GM10266 (cell line): ENCODE data around the gene SEMA4D.

Source experiments
- DNase-seq: peaks from one replicate; pipeline ENCODE4 v3.0.0; 2012; ENCODE audit errors: extremely low spot score
- TF ChIP-seq, protein P1 (sequence below): IDR thresholded peaks from 2 replicates; pipeline ENCODE4 v1.5.1; 2012; ENCODE audit warnings: mild to moderate bottlenecking, low read depth; ENCODE audit not compliant: control insufficient read depth, insufficient read depth; ENCODE audit errors: missing control alignments

The SEMA4D gene

DNA sequence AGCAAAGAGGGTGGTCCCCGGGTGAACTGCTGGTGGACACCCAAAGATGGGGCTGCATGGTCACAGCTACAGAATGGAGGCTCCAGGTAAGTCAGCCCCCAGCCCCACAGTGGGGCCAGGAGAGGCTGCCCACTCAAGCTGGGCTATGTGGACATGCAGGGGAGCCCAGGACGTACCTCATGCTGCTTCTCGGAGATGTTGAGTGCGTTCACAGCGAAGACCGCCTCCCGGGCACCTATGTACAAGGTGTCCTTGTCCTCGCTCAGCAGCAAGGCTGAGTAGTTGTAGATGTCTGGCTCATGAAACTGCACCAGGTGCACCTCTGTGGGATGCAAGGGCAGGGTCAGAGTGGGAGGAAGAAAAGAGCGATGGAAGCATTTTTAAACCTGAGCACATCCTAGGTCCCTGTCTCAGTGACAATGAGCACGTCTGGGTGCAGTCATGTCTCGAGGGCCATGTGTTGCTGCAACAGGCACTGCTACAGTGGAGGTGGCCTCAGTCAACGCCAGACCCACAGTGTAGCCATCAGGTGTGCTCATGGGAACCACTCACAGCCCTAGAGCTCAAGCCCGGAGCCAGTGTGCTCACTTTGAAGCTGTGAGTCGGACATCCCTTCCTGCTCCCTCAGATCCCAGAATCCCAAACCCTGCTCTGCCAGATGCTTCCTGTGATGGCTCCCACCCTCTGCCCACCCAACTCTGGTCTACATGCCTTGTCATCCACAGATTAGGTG, 95.1 kb downstream of the SEMA4D start:
- TF ChIP-seq, protein P1, sequence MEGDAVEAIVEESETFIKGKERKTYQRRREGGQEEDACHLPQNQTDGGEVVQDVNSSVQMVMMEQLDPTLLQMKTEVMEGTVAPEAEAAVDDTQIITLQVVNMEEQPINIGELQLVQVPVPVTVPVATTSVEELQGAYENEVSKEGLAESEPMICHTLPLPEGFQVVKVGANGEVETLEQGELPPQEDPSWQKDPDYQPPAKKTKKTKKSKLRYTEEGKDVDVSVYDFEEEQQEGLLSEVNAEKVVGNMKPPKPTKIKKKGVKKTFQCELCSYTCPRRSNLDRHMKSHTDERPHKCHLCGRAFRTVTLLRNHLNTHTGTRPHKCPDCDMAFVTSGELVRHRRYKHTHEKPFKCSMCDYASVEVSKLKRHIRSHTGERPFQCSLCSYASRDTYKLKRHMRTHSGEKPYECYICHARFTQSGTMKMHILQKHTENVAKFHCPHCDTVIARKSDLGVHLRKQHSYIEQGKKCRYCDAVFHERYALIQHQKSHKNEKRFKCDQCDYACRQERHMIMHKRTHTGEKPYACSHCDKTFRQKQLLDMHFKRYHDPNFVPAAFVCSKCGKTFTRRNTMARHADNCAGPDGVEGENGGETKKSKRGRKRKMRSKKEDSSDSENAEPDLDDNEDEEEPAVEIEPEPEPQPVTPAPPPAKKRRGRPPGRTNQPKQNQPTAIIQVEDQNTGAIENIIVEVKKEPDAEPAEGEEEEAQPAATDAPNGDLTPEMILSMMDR = no peak
- DNase-seq = no peak

DNA sequence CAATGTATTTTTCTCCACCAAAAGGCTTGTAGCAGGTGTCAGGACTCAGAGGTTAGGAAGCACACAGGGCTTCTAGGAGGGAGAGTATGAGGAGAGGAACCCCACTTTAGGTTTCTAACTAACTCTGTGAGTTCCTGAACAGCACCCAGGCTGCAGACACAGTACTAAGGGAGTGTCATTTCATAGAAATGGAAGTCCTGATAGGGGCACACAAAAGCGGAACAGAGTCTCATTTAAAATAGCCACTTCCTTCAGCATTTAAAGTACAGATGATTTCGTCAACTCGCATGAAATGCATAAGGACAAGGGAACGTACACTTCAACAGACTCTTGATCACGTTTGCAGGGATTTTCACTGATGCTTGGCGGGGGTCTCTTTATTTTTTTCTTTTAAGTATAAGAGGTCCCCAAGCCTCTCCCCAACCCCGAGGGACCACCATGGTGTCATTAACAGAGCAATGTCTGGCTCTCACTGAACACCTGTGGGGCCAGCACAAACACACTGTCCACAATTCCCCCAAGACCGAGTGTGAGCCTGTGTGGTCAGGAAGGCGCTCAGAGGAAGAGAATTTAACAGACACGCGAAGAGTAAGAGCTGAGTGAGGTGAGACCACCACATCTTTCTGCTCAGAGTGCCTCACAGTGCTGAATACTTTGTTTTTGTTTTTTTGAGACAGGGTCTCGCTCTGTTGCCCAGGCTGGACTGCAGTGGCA, 97.4 kb downstream of the SEMA4D start:
- peak; percentile 68 for DNase-seq
- TF ChIP-seq, protein P1 = no peak

DNA sequence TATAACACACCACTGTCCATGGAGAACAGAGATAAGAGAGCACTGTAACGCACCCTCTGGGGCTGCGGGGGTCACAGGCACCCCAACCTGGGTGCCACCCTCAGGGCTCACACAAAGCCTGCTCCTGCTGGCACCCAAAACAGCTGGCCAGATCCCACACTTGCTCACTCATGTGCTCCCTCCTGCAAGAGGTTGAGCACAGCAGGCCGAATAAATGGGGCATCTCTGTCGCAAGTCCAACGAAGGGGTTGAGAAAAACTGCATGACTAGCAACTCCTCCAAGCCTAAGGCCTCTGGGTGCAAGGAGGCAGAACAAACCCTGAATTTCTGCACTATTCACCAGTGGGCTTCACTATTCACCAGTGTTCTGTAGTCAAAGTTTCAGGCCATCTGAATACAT, 99.3 kb downstream of the SEMA4D start:
- TF ChIP-seq, protein P1 = no peak
- DNase-seq = no peak

DNA sequence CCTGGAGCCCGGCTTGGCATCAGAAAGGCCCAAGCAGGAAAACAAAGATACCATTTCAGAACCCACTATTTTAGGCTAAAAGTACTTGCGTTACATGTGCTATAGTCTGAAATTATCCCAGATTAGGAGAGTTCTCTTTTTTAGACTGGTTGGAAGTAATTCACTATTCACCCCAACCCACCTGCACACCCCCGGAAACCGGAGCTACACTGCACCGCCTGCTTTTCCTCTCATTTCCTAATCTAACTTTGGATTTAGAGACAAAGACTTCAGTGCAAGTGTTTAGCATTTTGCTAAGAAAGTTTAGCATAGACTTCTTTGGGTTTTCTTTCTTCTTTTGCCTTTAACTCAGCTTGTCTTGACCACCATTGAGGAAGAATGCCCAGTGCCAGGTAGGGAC, 100.4 kb downstream of the SEMA4D start:
- TF ChIP-seq, protein P1 = no peak
- no peak for DNase-seq

DNA sequence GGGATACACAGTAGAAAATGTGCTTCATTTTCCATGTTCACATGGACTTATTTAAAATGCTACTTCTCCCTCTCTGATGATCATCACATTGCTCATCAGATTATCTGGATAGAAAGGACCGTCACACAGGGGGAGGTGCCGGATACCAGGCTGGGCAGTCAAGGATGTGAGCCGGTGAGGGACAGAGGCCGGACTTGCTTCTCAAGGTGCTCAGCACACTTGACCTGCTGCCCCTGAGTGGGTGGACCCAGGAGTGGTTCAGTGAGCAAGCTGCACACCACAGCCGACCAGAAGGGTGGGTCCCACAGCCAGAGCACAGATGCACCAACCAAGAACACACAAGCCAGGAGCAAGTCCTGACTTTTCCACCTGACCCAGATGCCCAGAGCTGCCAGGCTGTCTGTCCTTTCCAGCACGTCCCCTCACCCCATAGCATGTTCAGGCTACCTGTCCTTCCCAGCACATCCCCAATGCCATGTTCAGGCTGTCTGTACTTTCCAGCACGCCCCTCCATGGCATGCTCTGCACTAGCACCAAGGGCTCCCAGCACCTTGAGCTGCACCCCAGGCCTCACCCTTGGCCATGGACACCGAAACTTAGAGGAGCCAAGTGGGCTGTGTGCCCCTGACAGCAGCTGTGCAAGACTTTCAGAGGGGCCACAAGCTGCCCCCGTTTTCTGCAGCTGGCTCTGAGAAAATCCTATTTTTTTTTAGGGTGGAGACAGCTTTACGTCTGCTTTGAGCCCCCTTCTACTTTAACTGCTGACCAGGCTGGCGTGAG, 101.8 kb downstream of the SEMA4D start:
- no peak for DNase-seq
- TF ChIP-seq, protein P1 = no peak

DNA sequence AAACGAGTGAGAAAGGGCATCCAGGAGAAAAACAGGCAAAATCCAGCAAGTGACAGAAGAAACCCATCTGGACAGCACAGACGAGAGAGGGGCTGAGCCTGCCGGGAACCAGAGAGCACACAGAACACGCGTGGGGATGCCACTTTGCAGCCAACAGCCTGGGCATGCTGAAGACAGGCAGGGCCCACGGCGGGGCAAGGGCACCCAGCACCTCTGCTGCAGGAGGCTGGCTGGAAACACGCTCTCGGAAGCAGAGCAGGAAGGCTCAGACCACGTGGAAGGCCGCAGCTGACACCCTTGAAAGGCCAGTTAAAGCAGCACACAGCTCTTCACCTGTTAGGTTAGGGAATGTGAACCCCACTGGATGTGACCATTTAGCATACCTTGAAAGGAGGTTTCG, 103.5 kb downstream of the SEMA4D start:
- TF ChIP-seq, protein P1 = no peak
- no peak for DNase-seq

DNA sequence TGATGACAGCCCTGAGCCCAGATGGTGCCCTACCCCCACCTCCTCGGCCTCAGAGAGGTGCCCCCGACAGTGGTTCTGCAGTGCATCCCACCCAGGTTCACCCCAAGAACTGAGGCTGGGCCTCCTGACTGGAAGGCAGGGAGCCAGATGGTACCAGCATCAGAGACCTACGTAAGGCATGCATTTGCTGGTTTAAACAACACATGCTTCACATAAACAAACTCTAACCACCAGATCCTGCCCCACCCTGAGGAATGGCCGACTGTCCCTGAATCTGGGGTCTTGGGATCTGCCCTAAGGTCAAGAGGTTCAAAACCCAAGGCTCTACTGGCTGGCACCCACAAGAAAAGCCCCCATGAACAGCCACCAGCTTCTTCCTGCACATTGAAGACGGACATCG, 106.3 kb downstream of the SEMA4D start:
- TF ChIP-seq, protein P1 = no peak
- no peak for DNase-seq
